HG03064 (cell line): ENCODE data around the gene TMEM37.
A peak's percentile ranks its signal among the peaks of the same experiment; 100 is the strongest.

ENCODE experiments used
- ATAC-seq: cut with Tn5 transposase; IDR thresholded peaks from one replicate; pipeline ENCODE4 v1.9.1; 2021; ENCODE audit warnings: low read depth; ENCODE audit not compliant: unreplicated experiment

TMEM37 gene

DNA sequence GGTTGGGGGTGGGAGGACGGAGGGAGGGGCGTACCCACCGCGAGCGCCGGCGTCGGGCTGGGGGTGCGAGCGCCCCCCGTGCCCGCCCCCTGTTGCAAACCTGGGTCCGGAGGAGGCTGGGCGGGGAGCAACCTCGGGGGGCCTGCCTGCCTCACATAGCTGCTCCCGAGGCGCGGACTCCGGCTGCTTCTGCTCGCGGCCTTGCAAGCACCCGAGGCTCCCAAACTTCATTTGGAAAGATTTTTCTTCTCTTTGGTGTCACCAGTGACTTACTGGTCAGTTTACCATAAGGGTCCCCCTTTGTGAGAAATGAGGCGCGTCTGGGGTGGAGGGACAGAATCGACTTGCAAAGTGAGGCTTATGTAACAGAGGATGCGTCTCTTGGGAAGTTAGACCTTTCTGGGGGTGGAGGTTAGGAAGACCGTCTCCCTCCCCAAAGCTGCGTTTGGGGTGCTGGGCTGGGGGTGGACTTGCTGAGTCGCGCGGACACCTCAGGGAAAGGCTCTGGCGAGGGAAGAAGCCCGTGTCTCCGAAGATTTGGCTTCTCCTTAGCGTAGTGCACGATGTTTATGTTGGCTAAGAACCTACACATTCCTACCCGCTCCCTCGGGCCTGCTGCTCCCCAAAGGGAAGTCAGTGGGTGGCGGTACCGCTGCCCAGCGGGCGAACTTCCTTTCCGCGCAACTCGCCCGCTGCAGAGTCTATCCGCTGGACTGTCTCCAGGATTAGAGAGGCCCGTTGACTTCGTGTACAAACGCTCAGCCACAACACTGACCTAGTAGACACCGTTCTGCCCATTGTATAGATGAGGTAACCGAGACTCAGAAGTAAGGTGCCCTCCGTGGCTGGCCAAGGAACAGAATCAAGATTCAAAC lies 559 bp downstream of the TMEM37 start:
- ATAC-seq, result peak; percentile 7

DNA sequence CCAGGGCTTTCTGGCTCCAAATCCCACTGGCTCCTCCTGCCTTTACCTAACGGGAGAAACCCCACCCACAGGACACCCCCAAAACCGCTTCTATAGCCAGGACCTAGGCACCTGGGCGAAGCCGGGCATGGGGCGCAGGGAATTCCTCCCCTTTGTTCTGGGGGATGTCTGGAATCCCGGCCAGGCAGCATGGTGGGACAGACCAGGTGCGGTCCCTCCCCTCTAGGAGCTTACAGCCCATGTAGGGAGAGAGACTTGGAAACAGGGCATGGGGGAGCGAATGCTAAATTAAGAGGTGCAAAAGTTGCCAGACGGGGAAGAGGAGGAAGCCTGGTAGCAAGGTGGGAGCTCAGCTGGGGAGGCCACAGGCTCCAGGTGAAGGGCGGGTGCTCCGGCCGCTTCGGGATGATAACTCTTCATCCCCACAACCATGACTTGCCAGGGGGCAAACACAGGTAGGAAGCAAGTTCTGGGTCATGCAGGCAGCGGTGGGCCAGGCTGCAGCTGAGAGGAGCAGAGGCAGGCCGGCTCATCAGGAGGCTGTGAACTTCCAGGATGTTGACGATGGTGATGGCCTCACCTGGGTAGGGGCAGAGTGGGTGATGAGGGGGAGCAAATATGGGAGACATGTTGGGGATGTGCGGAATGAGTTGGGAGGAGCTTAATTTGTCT lies 1.3 kb downstream of the TMEM37 start:
- ATAC-seq, result no peak

DNA sequence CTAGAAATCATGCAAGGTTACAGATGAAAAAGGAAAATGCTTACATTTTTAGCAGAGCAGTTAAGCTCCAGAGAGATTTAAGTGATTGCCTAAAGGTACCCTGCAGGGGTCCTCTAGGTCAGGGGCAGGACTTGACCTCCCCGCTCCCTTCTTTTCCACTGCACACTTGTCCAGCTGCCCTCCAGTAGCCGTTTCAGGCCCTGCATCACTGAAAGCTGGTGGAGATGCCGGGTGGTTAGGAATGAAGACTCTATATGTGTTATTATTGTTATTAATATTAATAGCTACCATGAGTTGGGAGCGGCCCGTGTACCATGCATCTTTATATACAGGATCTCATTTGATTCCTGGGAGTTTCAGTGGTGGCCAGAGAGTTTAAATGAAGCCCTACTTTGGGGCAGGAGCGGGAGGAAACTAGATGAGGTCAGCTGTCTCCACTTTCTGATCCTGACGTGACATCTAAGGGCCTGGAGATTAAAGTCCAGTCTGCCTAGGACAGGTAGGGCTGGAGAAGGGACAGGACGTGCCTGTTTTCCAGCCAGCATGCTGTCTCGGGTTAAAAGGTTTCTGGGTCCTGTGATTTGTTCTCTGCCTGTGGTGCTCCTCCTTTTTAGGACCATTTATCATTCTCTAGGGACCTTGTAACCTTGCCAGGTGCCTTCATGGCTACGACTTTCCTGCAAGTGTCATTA lies 2.1 kb downstream of the TMEM37 start:
- no peak for ATAC-seq

DNA sequence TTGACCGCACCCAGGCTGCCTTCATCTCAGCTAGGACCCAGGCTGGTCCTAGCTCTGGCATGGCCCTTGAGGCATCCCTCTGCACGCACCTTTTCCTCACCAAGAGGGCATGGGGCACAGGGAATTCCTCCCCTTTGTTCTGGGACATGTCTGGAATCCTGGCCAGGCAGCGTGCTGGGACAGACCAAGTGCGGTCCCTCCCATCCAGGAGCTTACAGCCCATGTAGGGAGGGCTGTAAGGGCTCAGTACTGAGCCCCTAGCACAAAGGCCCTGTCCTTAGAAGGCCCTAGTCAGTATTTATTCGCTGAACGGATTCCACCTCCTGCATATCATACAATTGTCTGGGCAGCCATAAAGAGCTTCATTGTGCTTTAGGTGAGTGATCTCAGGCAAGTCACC lies 3.0 kb downstream of the TMEM37 start:
- no peak for ATAC-seq

DNA sequence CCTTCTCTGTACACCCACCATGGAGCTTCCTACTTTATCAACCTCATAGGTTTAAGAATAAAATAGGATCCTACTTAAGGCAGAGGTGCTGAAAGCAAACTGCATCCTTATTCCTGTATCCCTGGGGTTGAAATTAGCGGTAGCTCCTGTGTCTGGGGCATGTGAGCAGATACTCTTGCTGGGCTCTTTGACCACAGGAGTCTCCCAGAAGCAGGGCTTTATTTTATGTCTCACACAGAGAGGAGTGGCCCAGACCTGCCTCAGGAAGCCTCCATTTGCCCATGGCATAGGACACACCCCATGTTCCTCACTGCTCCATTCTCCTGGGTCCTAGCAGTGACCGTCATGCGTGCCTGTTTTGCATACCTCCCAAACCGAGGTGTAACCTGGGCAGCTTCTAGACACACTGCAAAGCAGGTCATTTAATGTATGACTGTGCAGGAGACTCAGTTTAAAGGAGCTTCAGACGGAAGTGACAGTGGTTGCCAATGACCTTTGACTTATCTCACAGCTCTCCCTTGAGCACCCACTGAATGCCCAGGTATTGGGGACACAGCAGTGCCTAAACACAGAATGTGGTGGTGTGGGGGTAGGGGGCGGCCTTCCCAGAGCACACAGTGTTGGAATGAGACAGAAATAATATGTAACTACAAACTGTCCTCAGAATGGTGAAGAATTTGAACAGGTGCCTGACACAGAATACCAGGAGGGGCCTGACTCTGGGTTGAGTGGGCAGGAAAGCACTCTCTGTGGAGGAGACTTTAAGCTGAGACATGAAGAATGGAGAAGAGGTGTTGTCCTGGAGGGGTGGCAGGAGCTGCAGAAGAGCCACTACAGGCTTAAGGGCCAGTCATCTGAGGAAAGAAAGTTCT lies 3.7 kb downstream of the TMEM37 start:
- ATAC-seq, result no peak

DNA sequence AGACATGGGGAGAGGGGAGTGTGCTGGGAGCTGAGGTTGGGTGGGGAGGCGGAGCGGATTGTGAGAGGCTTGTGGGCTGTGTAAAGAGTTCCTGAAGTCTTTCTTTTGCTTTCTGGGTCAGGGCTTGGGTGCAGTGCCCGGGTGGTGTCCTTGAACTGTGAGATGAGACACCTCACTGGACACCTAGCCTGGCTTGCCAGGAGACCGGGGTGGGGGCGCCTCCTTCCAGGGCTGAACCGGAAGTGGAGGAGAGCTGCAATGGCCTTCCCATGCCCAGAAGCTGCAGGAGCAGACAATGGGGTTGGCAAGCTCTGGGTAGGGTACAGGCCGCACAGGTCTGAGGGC lies 4.3 kb downstream of the TMEM37 start:
- no peak for ATAC-seq

DNA sequence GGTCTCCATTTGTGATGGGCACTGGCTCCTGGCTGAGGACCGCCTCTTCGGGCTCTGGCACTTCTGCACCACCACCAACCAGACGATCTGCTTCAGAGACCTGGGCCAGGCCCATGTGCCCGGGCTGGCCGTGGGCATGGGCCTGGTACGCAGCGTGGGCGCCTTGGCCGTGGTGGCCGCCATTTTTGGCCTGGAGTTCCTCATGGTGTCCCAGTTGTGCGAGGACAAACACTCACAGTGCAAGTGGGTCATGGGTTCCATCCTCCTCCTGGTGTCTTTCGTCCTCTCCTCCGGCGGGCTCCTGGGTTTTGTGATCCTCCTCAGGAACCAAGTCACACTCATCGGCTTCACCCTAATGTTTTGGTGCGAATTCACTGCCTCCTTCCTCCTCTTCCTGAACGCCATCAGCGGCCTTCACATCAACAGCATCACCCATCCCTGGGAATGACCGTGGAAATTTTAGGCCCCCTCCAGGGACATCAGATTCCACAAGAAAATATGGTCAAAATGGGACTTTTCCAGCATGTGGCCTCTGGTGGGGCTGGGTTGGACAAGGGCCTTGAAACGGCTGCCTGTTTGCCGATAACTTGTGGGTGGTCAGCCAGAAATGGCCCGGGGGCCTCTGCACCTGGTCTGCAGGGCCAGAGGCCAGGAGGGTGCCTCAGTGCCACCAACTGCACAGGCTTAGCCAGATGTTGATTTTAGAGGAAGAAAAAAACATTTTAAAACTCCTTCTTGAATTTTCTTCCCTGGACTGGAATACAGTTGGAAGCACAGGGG lies 5.5 kb downstream of the TMEM37 start:
- no peak for ATAC-seq

DNA sequence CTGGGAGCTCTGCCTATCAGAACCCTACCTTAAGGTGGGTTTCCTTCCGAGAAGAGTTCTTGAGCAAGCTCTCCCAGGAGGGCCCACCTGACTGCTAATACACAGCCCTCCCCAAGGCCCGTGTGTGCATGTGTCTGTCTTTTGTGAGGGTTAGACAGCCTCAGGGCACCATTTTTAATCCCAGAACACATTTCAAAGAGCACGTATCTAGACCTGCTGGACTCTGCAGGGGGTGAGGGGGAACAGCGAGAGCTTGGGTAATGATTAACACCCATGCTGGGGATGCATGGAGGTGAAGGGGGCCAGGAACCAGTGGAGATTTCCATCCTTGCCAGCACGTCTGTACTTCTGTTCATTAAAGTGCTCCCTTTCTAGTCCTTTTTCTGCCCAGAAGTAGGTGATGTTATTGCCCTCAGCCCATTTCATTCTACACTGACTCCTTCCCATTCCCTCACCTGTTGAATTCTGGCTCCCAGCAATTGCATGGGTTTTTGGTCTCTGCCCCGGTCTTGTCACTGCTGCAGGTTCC lies 6.5 kb downstream of the TMEM37 start:
- no peak for ATAC-seq

DNA sequence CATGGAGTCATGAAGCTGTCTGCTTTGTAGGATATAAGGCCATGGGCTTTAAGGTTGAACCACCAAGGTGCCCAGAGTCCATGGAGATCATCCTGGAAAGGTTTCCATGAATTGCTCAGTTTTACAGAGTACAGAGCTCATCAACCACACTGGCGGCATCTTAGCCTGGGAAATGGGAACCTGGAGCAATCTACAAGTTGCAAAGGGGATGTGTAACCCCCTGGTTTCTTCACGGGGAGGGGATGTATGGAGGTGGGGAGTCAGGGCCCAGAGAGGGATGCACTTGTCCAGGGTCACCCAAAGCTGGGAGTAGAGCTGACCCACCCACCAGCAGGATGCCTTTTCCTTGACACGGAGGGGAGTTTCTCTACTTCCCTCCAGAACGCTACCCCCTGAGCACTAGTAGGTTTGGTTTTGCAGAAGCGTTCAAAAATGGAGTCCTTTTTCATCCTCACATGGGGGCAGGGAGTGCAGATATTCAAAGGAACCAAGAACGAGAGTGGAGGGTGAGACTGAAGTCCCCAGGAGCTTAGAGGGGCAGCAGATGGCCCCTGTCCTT lies 7.2 kb downstream of the TMEM37 start:
- ATAC-seq, result no peak

DNA sequence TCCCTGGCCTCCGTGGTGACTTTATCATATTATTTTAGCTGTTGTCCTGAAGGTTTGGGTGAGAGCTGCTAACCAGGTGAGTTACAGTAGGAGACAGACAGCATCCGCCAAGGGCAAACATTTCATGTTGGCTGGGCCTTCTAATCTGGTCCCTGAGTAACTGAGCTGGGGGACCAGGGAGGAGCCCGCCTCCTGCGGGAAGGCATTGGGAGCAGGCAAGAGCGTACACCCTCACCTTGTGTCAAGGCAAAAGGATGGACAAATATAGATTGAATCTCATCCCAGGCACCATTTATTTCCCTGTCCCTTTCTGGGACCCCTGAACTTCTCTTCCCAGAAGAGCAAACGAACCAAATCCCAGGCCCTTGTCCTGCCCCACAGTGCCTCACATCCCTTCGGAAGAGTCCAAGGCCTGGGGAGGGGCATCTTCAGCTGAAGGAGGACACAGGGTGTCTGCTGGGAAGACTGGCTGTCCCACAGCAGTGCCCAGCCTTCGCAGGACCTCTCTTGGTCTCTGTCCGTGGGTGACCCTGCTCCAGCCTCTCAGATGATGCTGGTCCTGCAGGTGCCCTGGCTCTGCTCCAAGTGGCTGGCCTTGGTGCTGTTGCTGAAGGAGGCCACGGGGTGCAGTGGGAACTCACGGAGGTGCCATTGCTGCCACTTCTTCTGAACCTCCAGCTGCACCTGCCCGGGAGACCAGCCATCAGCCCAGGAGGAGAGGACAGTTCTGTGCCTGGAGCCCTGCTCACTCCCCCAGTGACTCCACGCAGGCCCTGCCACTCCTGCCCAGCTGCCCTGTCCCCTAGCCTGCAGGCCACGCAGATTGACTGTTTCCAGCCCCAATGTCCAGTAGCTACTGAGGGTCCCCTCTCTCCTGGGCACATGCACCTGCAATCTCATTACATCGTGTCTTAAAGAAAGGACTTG lies 8.2 kb downstream of the TMEM37 start:
- ATAC-seq, result no peak

DNA sequence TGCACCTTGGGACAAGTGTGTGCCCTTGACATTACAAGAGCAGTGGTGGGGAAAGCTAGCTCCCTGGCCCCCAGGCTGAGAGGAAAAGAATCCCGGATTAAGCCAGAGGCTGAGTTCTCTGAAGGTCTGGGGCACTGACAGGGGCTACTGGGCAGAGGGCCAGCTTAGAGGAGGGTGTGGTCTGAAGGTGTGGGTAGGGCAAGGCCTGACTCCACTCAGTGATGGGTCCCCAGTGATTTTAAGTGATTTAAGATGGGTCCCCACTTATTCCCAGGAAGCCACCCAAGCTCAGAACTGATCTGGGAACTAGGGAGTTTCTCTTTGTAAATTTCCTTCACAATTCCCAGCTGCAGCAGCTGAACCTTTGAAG lies 8.8 kb downstream of the TMEM37 start:
- no peak for ATAC-seq

DNA sequence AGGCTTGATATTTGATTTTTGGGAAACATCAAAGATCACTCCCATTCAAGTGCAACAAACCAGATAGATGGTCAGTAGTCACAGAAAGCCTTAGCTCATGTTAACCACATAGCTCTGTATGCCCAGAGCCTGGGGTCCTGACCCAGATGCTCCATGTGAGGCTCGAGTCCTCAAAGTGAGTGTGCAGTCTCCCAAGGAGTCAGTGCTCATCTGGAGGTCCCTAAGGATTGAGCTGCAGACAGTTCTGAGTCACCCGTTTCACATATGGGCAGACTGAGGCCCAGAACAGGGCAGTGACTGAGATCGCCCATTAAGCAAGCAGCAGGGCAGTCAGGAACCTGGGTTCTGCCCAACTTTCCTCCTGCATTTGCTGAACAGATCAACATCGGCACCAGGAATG lies 9.2 kb downstream of the TMEM37 start:
- ATAC-seq, result no peak

DNA sequence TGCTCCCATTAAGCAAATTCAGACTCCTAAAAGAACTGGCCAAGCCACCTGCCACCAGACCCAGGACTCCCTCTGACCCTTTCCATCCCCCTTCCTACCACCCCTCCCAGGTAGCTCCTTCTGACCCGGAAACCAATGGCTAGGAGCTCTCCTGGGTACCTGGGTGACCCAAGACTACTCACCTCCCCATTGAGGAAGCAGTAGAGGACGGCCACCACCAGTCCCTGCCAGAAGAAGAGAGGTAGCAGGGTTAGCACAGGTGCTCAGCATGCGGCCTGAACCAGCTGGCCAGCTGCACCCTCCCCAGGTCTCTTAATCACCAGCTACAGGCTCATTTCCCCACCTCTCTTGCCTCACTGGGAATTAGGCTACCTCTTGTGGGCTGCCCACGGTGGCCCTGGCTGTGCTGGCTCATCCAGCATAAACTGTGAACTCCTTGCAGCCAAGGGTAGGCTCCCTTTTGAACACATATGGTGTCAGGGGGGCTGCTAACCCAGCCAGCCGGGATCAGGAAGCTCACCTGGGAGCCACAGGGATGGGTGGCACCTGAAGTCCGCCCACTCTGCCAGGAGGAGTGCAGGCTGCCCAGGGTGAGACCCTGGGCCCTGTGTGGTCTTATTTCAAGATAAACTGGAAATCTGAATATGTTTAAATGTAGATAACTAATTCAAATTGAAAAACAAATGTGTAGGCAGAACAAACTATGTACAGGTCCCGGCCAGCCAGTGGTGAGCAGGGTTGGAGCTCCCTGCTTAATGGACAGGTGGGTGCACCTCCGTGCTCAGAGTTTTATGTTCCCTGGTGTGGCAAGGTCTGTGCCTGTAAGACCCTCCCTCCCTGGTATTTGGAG lies 9.9 kb downstream of the TMEM37 start:
- ATAC-seq, result no peak

DNA sequence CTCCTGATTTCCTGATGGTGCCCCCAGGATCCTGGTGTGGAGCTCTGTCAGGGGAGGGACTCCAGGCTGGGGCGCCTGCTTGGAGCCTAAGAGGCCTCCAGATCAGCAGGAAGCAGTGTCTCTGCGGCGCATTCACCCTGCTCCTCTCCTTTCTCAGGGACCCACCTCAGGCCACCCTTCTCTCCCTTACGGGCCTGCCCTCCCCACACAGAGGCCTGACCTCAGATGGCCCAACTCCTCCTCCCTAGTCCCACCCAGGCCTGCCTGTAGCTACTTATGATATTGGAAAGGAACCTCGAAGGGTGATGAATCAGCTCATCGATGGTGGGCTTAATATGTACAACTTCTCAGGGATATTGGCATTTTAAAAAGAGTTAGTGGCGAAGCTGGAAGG lies 10.6 kb downstream of the TMEM37 start:
- no peak for ATAC-seq

DNA sequence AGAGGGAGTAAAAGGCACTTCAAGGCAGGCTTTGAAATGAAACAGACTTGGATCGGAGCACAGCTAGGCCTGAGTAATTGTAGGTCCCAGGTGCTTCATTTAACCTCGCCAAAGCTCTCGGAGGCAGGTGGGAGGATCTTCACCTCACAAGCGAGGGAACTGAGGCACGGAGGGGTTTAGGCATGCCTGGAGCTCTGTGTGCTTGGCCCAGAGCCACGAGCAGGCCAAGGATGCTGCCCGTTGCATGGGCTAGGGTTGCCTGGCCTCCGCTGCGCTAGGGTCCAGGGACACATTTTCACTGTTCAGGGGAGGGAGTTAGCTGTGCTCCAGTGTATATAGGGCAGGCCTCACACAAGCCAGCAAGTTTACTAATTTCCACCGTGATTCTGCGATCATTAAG lies 11.2 kb downstream of the TMEM37 start:
- no peak for ATAC-seq

DNA sequence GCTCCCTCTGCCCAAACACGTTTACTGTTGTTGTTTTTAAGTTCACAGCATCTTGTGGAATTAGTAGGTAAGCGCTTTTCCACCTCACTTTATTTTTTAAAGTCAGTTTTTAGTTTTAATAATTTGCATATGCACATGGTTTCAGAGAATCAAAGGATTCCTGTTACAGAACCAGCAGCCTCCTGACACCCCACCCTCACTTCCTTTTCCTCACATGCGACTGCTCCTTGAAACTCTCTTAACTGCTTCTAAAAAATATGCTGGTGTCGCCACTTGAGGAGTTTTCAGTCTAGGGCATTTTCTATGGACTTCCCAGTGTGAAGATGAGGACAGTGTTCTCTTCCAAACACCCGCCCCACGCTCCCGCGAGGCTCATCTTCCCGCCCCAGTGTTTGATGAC lies 14.4 kb downstream of the TMEM37 start:
- ATAC-seq, result no peak

DNA sequence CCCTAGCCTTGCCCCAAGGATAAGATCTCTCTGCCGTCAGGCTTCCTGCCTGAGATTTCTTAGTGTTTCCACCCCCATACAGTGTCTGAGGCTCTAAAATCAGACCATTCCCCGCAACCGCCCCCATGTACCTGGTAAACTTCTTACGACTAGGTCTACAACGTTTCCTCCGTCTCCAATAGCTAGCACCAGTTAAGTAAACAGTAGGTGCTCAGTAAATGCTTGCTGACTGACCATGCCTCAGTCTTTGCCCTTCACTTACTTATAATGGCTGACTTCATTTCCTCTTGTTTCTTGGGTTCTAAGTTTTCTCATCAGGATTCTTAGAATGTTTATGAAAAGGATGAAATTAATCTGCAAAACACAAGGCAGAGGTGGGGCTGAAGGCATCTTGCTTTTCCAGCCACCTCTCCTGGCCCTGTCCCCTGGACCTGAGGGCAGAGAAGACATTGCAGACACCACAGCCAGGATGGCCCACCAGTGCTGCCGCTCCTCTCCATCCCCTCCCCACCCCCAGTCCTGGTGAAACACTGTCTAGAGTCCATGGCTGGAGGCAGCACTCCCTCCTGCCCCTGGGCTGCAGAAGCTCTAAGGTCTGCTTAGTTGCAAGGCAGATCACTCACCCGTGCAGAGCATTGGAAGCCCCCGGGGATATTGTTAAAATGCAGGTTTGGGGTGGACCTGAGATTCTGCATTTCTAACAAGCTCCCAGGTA lies 16.9 kb downstream of the TMEM37 start:
- ATAC-seq, result no peak
